Measurements from ENCODE around the gene CCDC51.

DNA sequence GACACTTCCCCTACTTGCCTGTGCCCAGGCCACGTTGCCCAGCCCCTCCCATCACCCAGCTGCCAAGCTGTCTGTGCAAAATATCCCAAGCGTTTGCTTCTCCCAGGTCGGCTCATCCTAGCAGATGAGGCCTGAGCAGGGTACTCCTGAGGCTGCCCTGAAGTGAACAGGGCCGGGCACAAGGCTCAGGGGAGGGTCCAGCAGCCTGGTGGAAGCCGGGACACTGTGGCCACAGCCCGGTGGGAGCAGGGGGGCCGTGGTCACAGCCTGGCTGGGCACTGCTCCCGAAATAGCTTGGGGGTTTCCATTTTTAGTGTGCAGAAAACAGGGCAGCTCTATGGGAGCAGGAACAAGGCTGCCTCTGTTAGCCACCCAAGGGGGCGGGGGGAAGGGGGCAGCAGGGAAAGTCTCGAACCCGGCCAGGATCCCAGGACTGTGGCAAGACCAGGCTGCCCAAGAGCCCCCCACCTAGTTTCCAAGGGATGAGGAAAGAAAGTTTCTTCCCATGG is 13.5 kb downstream of the CCDC51 start:
- TF ChIP-seq, protein P1, sequence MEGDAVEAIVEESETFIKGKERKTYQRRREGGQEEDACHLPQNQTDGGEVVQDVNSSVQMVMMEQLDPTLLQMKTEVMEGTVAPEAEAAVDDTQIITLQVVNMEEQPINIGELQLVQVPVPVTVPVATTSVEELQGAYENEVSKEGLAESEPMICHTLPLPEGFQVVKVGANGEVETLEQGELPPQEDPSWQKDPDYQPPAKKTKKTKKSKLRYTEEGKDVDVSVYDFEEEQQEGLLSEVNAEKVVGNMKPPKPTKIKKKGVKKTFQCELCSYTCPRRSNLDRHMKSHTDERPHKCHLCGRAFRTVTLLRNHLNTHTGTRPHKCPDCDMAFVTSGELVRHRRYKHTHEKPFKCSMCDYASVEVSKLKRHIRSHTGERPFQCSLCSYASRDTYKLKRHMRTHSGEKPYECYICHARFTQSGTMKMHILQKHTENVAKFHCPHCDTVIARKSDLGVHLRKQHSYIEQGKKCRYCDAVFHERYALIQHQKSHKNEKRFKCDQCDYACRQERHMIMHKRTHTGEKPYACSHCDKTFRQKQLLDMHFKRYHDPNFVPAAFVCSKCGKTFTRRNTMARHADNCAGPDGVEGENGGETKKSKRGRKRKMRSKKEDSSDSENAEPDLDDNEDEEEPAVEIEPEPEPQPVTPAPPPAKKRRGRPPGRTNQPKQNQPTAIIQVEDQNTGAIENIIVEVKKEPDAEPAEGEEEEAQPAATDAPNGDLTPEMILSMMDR (conservative IDR thresholded peaks at IDR 0.05; ENCODE audit: low read depth, low read length) = no peak
- TF ChIP-seq EZH2 (IDR thresholded peaks at IDR 0.05; ENCODE audit: low read length, unreplicated experiment) = no peak
